Mesothelial cell of epicardium (in vitro differentiated cells): Measurements from ENCODE around the gene MATN1. TPM values are rescaled to one million over a fixed set of nuclear protein-coding genes. Genes with fewer than 3 reads are reported as not detected.

Source experiments
- DNase-seq, 2 experiments: peaks; one replicate each; pipeline ENCODE4 v3.0.0; 2021; ENCODE audit warnings: low spot score in 2 of 2; ENCODE audit not compliant: unreplicated experiment in 2 of 2
- H3K27ac Mint-ChIP-seq: 2 replicates; pipeline ENCODE4 v1.8.0; 2021; ENCODE audit warnings: mixed read lengths
- H3K27me3 Mint-ChIP-seq: 2 replicates; pipeline ENCODE4 v1.8.0; 2021; ENCODE audit warnings: low read depth, mixed read lengths
- H3K36me3 Mint-ChIP-seq: 2 replicates; pipeline ENCODE4 v1.8.0; 2021; ENCODE audit warnings: mixed read lengths
- H3K4me1 Mint-ChIP-seq: 2 replicates; pipeline ENCODE4 v1.8.0; 2021; ENCODE audit warnings: mixed read lengths
- H3K4me3 Mint-ChIP-seq: 2 replicates; pipeline ENCODE4 v1.8.0; 2021; ENCODE audit warnings: mild to moderate bottlenecking, moderate library complexity, mixed read lengths
- H3K9me3 Mint-ChIP-seq: 2 replicates; pipeline ENCODE4 v1.8.0; 2021; ENCODE audit warnings: mixed read lengths
- CTCF ChIP-seq: fragments of 200-600 bp; sonication (generic); IDR thresholded peaks from one replicate; pipeline ENCODE4 v1.5.0; 2021; ENCODE audit warnings: antibody characterized with exemption; ENCODE audit not compliant: unreplicated experiment
- total RNA-seq: library from RNA; stranded (reverse); gene quantifications from 3 replicates; pipeline ENCODE4 v1.2.1, GENCODE V29; 2021

Gene MATN1
- total RNA-seq, 1 donor from 2014 or later = 5.6 TPM

- Mint-ChIP-seq H3K4me1 (peaks cover 5% of the 10 kb centered on the region), H3K27ac (no peak overlapping the region), H3K27me3 (no peaks in the 10 kb centered on the region), H3K36me3 (no peaks in the 10 kb centered on the region), H3K4me3 (no peak overlapping the region), H3K9me3 (no peaks in the 10 kb centered on the region)
- no peak for DNase-seq
- TF ChIP-seq CTCF = no peak
These were observed 42.4 kb upstream of the MATN1 start for GRCh38 chr1:30765556-30766434.

DNA sequence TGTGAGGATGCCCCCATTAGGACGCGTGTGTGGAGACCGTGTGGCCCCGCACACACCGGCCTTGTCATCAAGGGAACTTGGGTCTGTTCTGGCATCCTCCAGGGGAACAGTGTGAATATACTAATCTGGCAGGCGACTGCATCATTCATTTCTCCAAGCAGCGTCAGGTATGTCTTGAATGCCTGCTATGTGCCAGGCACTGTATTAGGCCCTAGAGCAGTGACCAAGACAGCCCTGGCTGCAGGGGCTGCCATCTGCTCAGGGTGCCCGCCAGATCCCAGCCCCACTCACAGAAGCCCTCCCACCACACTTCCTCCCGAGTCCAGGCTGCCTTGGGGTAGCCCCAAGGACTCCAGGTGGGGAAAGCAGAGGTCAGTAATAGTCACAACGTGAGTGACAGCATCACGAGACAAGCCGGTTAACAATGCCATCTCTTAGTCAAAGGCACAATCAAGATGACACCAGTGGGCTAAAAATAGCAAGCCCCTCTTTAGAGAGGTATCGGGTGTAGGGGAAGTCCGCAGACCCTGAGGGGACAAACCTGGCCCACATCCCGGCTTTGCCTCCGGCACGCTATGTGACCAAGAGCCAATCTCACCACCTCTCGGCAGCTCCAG, 41.7 kb upstream of the MATN1 start:
- Mint-ChIP-seq H3K36me3 (no peaks in the 10 kb centered on the region), H3K27ac (no peak overlapping the region), H3K4me3 (no peak overlapping the region), H3K9me3 (no peaks in the 10 kb centered on the region), H3K27me3 (no peaks in the 10 kb centered on the region), H3K4me1 (peaks cover 5% of the 10 kb centered on the region)
- TF ChIP-seq CTCF = no peak
- DNase-seq = no peak

DNA sequence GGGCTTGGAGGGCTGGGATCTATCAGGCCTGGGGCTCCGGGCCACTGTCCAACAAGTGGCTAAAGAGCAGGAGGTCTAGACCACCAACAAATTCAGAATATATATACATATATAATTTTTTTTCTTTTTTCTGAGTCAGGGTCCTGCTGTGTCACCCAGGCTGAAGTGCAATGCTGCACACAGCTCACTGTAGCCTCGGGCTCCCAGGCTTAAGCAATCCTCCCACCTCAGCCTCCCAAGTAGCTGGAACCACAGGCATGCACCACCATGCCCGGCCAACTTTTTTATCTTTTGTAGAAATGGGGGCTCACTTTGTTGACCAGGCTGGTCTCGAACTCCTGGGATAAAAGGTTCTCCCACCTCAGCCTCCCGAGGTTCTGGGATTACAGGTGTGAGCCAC, 41.0 kb upstream of the MATN1 start:
- TF ChIP-seq CTCF = no peak
- Mint-ChIP-seq H3K36me3 (no peaks in the 10 kb centered on the region), H3K27ac (no peak overlapping the region), H3K9me3 (no peaks in the 10 kb centered on the region), H3K4me3 (no peak overlapping the region), H3K27me3 (no peaks in the 10 kb centered on the region), H3K4me1 (peaks cover 5% of the 10 kb centered on the region)
- no peak for DNase-seq

DNA sequence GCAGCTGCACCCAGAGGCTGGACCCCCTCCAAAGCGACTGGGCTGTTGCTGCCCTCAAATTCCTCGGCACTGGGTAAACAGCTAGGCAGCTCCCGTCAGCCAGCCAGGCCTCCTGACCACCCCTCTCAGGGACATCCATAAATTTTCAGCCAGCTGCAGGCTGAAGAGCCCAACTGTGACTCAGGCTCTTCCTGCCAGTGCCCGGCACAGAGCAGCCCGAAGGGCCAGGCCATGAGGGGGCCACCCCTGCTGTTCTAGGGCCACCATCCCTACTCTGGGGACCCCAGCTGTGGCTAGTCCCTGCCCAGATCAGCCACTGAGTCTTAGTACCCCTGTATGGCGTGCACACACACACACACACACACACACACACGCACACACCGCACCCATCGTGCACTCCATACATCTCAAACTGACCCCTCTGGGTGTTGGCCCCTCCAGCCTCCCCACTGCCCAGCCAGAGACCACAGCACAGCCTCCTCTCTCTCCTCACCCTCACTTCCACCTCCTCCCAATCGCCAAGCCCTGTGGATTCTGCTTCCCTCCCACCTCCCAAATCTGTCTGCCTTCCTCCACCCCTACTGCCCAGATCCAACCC, 40.4 kb upstream of the MATN1 start:
- peak overlapping the region; percentile 67 for H3K27ac Mint-ChIP-seq
- TF ChIP-seq CTCF = no peak
- H3K4me3 Mint-ChIP-seq = no peak overlapping the region

GRCh38 chr1:30762930-30763650, 39.7 kb upstream of the MATN1 start:
- H3K36me3 Mint-ChIP-seq = no peaks in the 10 kb centered on the region
- peak overlapping the region; percentile 67 for H3K27ac Mint-ChIP-seq
- no peak overlapping the region for H3K4me3 Mint-ChIP-seq
- peaks cover 5% of the 10 kb centered on the region for H3K4me1 Mint-ChIP-seq
- TF ChIP-seq CTCF = no peak
- H3K27me3 Mint-ChIP-seq = no peaks in the 10 kb centered on the region
- DNase-seq = no peak
- H3K9me3 Mint-ChIP-seq = no peaks in the 10 kb centered on the region

More for the DNA sequence above, 40.4 kb upstream of the MATN1 start:
- DNase-seq = no peak
- Mint-ChIP-seq H3K4me1 (peaks cover 5% of the 10 kb centered on the region), H3K27me3 (no peaks in the 10 kb centered on the region), H3K36me3 (no peaks in the 10 kb centered on the region), H3K9me3 (no peaks in the 10 kb centered on the region)
